ENCODE measurements around the gene OR2H1.

OR2H1 gene

DNA sequence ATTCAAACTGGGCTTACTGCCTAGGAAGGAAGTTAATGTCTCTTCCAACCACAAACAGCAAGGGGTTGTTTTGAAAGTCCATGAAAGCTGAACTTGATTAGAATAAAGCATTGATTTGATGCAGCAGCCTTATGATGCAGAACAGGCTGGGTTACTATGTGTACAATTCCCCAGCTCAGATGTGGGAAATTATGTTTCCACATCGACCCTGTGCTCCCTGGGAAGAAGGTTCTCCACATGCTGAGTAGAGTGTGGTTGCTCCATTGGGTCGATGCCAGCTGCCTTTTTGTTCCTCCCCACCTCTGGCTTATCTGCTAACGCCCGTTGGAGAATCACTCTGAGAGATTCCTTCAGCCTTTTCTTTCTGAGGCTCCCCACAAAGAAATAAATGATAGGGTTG, 29.6 kb downstream of the OR2H1 start:
- DNase-seq, result no peak

DNA sequence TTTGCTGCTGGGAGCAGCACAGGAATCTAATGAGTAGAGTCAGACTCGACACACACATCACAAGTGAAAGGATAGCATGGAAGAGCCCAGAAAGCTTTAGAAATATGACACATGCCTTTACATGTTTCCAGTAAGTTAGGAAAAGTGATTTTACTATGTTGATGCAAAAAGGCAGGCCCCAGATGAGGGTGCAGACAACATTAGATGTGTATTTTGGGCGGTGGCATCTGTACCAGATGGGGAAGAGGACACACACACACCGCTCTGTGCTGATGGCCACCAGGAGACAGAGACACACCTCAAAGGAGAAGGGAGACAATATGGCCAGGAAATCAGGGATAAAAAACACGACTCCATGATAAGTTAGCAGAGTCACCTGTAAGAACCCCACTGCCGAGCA, 30.2 kb downstream of the OR2H1 start:
- DNase-seq, result no peak

DNA sequence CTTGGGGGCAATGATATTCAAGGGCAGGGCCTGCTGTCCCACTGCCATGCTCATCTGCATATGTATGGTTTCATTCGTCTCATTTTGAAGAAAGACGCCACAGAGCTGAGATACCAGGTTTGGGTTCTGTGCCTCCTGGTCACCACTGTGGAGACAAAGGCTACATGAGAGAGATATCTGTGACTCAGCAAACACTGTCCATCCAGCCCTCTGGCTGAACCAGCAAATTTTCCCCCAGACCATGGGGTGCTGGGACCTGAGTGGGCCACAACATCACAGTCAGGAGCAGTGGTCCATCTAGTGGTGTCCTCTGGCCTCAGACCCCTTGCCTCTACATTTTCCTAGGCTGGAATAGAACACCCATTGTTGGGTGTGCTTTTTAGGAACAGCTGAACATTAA, 30.7 kb downstream of the OR2H1 start, which contains the start of gene MAS1L:
Gene MAS1L, minus strand, starts transcription at position 297 of the 400 bp plus-strand sequence. Its CDS starts 54 bp downstream, at position 243.
- DNase-seq, result no peak

DNA sequence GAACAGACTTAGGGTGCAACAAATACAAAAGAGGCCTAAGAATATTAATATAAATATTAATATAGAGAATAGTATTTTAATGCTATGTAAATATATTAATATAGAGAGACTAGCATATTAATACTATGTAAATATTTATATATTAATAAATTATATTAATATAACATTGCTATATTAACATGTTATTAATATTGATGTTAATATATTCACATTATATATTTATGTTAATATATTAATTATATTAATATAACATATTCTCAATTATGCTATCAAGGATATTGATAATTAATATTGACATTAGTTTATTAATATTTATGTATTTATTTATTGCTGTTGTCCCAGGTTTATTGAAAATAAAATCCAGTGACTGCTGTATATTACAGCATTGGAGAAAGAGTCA, 31.9 kb downstream of the OR2H1 start:
- DNase-seq, result no peak

DNA sequence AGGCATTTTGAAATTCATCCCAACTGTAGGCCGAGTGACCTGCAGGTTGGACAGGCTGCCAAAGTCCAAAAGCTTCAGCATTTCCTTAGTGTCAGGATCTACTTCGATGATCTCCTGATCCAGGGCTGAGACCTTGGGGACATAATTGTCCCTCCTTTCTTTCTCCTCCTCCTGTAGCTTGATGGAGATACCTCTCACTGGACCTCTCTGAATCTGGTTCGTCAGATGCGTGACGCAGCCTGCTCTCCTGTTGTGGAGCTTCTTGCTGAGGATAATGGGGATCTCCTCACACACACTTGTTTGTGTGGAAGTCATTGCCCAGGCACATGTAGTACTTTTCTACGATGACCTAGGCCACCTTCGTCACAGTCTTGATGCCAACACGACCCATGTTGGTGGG, 32.3 kb downstream of the OR2H1 start:
- DNase-seq, result no peak

DNA sequence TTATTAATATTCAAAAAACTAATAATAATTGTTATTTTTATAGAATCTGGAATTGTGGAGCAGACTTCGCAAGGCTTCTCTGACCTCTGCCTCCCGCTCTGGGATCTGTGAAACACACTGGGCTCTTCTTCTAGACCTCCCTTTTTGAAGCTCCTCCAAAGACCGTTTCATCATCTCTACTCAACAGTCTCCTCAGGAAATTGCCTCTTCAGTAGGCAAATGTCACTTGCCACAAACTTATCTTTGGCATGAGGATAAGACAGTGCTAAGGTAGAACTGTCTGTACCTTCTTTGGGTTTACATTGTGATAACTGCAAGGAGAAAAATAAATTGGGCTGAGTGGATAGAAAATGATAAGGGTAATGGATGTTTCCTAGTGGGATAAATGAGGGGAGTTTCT, 33.1 kb downstream of the OR2H1 start:
- no peak for DNase-seq

DNA sequence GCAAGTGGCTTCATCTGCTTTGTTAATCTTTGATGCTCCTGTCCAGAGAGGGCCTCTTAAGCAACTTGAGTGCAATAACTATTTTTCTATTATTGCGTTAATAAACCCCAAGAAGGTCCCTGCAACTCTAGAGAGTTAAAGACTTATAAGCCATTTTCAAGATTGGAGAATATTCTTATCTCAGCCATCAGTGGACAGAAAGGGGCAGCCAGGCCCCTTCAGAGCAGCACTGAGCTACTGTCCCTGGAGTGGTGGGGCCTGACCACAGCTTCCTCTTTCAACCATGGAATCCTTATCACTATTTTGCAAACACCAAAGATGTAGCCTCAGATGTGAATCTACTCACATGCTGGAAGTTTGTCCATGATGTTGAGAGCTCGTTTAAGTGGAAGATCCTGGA, 33.6 kb downstream of the OR2H1 start:
- no peak for DNase-seq

DNA sequence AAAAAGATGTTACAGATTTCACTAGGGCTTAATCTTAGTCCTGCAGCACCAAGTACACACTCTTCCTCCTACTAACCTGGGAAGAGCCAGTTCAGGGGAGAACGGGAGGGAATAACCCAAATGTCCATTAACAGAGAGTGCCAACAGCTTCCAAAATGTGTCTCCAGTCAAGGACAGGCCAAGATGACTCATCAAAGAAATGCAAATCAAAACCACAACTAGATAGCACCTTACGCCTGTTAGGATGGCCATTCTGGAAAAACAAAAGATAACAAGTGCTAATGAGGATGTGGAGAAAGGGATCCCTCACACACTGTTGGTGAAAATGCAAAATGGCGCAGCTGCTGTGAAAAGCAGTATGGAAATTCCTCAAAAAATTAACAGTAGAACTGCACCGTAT, 34.6 kb downstream of the OR2H1 start:
- DNase-seq, result no peak

DNA sequence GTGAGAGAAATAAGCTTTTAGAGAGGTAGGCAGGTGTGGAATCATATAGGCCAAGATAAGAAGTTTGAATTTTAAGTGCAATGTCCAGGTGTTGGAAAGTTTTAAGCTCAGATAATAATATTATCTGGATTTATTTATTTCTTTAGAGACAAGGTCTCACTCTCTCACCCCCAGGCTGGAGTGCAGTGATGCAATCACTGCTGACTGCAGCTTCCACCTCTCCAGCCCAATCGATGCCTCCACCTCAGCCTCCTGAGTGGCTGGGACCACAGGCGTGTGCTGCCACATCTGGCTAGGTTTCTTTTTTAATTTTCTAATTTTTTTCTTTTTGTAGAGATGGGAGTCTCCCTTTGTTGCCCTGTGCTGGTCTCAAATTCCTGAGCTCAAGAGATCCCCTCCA, 36.3 kb downstream of the OR2H1 start:
- DNase-seq, result no peak

DNA sequence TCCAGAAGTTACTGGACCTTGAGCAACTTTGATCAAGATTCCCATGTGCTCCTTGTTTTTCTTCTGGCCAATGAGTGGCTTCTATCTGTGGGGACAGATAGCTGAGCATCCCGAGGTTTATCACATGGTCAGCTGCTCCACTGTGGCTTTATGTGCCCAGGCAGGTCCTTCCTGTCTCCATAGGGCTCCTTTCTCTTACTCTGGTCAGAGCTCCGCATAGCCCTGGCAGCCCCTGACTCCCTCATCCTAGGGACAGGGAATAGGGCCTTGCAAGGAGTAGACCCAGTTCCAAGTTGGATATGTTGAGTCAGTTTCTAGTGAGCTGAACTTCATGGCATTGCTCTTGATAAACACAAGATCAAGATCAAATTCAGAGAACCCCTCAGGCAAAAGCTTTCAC, 37.2 kb downstream of the OR2H1 start:
- no peak for DNase-seq

DNA sequence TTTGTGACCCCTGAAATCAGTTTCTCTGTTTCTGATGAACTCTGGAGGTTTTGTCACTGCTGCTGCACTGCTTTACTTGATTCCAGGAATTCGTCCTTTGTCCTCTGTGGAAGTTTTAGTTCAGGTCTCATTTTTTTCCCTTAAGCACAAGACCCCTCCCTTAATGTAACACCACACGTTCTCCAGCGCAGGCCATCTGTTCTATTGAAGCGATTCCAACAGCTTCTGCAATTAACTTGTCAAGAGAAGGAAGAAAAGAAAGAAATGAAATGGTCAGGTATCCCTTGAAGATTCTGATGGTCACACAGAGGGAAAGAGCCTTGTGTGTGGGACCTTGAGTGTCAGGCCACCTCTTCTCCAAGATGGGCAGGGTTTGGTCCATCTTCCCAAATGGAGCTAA, 38.6 kb downstream of the OR2H1 start:
- DNase-seq, result no peak

DNA sequence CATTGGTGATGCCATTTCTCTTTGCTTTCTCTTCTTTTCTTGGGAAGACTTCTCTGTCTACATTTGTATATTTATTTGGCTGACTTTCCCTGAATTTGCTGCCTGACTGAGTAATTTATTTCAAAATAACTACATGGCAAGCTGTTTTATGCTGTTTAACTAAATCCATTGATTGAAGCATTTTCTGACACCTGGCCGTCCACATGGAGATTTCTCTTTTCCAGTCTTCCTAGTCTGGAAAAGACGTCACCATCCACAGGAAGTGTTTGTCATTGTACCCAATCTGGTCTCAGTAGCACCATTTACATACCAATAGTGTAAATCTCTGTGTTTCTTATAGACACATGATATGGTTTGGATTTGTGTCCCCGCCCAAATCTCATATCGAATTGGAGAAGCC, 40.0 kb downstream of the OR2H1 start:
- DNase-seq, result no peak

DNA sequence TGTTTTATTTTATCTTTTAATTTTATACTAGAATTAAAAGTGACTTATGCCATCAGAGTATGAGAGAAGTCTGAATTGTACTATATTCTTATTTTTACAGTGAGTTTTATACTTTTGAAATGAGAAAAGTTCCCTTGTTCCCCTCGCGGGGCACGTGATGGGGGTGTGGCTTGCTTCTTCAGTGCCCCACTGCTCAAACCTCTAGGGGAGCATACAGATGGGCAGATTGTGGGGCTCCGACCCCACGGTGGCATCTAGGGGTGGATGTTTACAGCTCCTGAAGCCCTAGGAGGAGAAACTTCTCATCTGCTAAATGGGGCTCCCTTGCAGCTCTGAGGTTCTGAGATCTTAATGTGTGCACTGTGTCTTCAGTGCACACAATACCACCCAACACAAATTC, 42.7 kb downstream of the OR2H1 start:
- no peak for DNase-seq

DNA sequence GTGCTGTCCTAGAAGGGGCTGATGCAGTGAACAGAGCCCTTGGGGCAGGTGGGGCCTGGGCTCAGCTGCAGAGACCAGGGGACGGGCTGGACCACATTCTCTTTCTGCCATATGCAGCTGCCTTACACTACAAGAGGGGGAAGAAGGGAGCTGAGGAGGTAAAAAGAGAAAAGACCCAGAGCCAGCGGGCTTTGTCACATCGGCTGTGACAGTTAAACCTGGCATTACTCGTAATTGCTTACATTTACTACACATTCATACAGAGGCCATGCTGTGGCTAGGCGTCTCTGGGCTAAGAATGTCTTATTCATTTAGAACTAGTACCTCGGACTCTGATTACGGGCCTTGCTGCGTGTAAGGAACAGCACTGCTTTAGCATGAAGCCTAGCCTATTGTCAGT, 43.6 kb downstream of the OR2H1 start:
- DNase-seq, result no peak

DNA sequence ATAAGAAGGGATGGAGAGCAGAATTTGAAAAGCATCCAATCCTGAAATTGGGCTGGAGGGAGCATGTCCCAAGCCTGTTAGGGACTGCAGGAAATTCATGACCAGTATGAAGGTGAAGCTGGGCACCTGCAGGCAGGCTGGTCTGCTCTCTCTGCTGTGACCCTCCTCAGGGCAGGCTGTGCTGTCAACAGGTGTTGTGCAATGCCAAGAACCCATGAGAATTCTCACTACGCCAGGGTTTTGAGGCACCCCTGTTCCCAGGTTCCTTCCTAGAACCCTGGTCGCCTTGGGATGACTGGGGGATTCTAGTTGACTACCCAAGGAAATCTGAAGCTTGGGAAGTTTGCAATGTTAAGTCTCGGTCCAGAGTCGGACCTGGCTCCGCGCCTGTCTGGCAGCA, 44.2 kb downstream of the OR2H1 start:
- DNase-seq, result no peak

DNA sequence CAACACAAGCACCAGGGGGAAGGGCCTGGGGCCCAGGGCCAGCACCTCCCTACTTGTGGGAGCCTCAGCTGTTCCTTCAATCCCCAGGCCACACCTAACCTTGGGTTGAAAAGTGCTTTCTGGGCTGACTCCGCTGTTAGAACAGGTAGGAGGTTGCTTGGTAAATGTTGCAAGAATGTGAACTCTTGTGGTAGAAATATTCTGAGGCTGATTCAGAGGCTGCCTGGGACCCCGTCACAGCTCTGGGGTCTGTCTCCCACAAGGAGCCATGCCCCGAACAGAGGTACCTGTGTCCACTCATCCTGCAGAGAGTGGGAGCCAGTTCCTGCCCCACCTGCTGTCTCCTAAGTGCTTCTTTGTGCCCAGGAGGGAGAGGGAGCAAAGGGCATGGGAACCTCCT, 45.2 kb downstream of the OR2H1 start:
- no peak for DNase-seq

DNA sequence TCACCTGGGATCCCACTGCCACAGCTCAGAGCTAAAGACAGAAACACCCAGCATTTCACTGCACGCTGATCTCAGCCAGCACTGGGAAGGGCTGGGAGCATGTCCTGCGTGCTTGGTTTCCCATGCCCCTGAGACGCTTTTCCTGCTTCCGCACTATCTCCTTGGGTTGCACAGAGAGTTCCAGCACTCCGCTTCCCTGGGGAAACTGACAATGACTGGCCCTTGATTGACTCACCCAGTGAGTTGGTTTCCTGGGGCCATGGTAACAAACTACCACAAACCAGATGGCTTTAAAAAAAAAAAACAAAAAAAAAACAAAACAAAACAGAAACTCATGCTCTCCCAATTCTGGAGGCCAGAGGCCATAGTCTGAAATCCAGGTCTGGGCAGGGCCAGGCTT, 45.6 kb downstream of the OR2H1 start:
- DNase-seq, result no peak

DNA sequence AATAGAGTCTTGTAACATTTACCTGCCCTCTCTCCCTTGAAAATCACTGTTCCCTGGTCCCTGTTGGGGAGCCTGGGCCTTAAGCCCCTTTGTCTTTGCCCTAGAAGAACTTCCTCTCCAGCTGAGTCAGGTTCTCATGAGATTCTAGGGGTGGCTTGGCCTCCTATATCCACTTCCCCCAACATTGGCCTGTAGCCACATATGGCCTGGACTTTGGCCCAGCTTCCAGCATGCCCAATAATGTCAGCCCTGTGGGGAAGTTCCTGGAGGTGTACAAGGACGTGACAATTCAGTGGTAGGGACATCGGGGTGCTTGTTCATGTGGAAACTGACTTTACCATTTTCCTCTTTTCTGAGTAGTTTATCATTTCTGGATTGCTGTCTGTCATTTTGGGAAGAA, 48.0 kb downstream of the OR2H1 start:
- no peak for DNase-seq

DNA sequence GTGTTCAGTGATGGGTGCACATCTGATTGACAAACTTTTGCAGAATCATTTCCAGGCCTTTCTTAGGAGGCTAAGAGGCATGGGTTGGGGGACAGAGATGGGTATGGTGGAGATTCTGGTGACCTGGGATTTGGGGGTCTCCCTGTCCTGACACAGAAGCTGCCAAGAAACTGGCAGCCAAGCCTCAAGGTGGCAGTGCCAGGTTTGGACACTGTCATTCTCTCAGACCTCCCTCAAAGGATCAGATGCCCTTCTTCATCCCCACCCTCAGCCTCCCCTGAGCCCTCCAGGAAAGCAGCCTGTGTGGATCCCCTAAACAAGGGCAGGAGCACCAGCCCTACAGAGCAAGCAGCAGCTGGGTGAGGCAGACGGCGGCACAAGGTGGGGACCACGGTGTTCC, 48.9 kb downstream of the OR2H1 start:
- no peak for DNase-seq

DNA sequence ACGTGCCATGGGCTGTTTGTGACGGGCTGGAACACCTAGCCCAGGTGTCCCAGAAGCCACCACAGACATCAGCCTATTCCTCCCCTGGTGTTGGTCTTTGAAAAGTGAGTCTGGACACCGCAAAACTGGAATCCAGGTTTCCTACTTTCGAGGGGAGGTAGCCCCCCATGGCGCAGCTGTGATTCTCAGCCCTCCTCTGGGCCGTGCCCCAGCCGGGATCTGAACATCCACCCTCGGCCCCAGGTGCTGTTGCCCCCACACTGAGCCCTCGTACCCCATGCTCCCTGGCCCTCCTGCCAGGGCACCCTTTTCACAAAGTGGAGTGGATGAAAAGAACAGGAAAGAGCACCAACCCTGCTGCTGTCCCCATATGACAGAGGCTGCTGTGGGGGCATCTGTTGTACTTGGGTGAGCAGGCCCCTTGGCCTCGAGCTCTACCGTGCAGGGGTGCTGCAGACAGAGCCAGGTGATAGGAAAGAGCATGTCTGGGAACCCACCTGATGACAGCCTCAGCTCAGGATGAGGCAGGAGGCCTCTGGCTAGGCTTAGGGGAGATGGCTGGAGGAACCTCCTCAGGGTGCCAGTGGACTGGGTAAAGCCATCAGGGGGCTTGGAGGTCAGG, 49.6 kb downstream of the OR2H1 start:
- DNase-seq, result no peak

DNA sequence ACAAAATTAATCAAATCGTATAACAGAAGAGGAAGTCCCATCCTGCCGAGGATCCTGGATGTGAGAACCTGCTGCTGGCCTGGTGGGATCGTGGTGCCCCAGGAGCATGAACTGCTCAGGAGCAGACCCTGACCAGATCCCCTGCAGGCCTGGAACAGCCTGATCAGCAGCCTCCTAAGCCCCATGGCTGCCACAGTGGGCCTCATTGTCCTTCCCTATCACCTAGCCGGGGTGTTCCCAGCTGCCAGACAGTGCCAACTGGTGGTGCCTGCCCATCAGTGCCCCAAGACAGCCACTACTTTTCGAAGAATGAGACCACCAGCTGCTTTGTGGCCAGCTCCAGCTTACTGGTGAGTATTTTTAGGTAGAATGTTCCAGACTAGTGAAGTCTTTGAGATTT, 50.4 kb downstream of the OR2H1 start:
- DNase-seq, result no peak

DNA sequence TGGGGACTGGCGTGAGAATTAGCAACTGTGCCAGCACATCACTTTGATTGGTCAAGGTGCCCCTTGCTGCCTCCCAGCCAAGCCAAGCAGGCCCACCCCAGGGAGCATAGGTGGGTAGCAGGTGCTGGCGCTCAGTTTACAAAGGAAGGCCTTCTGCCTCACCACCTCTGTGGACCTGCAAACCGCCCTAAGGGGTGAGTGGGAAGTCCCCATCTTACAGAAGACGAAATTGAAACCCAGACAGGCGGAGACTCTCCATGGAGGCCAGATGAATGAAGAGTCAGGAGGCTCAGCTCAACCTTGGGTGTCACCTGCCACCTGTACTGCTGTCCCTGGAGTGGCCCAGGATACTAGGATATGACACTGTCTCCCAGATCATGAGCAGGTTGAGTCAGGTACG, 52.3 kb downstream of the OR2H1 start:
- no peak for DNase-seq

DNA sequence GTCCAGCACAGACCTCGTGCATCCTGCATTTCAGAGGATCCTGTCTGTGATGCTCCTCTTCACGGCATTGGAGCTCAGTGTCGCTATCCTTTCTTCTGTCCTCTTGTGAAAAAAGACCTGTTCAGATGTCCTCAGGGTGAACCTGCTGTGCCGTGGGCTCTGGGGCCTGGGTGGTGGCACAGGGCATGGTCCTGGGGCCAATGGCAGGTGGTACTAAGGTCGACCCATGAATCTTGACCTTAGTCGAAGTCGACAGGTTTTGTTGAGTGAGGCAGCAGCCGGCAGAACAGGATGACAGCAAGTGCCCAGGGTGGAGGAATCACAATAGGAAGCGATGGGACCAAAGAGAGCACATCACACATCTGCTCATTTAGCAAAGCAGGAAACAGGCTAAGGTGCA, 52.8 kb downstream of the OR2H1 start:
- no peak for DNase-seq

DNA sequence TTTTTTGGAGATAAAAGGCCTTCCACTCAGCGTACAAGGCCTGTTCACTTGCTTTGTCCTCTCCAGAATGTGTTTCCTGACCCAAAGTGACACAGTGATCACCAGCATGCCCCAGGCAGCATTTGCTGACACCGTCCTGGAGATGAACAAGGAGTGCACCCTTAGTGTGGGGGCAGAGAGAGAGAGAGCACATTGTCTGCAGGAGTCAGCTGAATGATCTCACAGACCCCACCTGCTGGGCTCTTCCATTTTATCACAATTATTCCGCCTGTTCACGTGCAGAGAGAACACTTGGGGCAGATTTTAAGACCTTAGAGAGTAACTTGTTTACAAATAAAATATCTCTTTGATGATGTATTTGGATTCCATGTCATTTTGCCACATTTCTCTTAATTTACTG, 53.2 kb downstream of the OR2H1 start:
- DNase-seq, result no peak

DNA sequence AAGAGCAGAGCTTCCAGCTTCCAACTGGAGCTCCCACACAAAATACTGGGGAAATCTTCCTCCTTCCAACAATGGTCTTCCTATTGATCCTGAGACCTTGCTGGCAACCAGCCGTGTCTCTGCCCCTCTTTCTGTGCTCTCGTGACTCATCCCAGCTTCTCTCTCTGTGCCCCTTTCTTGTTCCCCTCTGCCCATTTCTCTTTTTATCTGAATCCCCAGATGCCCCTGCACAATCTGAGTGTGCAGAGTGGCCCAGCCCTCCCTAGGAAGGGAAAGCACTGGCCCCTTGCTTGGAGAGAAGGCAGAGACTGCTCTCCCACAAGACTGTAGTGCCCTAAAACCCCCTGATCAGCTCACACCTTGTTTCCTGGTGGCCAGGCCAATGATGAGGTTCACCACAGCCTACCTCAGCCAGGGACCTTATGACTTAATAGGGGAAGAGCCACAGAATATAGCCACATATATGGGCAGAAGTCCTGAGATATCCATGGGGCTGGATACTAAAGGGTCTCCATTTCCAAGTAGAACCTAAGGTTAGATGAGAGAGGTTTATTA, 53.9 kb downstream of the OR2H1 start:
- no peak for DNase-seq
